GM21447 (cell line): ENCODE data around the gene SELP.

Experiments
- ATAC-seq: cut with Tn5 transposase; IDR thresholded peaks from one replicate; pipeline ENCODE4 v1.9.1; 2021; ENCODE audit not compliant: unreplicated experiment

SELP gene

GRCh38 chr1:169577981-169578738, 51.8 kb downstream of the SELP start:
- ATAC-seq, result no peak

- no peak for ATAC-seq
Observed at GRCh38 chr1:169576935-169577331, 53.0 kb downstream of the SELP start.

DNA sequence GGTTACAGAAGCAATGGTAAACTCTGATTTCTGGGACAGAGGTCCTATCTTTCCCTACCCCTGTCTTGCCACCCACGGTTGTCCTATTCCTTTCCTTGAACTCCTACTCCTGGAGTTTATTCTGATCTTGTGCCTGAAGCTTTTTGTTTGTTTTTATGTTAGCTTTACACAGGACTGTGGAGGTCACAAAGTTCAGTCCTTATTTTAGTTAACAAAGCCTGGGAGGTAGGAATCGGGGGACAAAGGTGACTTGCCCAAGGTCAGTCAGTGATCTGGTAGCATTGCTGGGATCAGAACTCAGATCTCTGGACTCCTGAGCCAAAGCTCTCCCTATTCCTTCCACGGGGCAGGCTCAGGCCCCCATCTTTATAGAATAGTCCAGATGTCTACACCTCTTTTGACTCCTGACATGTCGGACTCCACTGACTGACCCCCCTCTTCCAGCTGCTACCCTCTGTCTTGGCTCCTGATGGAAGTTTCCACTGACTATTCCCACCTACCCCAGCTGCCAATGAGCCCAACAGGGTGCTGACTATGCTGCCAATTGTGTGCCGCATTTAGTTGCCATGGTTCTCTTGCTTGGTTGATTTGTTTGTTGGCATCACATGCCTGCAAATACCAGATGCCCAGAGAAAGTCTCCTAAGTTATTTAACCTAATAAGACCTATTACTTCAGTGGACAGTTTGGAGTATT, 53.5 kb downstream of the SELP start:
- no peak for ATAC-seq

- ATAC-seq, result no peak
Observed at GRCh38 chr1:169574336-169574735, 55.6 kb downstream of the SELP start.

- ATAC-seq, result no peak
Observed at GRCh38 chr1:169572187-169572586, 57.7 kb downstream of the SELP start.

- ATAC-seq, result no peak
Observed at GRCh38 chr1:169571450-169571849, 58.5 kb downstream of the SELP start.

DNA sequence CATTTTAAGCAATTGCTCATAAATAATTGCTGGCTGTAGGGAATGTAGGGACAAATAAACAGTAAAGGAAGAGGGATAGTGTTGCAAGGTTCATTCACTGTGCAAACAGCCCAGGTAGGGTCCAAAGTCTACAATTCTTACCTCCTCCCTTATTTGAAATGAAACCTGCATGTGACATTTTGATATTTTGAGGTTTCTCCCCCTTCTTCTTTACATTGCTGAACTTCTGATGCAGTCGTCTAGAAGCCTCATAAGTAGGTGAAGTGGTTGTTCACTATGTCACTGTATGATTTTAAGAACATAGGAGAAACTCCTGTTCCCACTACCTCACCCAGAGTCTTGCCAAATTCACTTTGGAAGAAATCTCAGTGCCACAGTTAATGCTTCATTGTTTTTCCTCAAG, 59.8 kb downstream of the SELP start:
- ATAC-seq, result no peak

GRCh38 chr1:169568497-169568896, 61.4 kb downstream of the SELP start:
- no peak for ATAC-seq

GRCh38 chr1:169565335-169566271, 64.3 kb downstream of the SELP start:
- no peak for ATAC-seq

- no peak for ATAC-seq
Observed at GRCh38 chr1:169563650-169564049, 66.3 kb downstream of the SELP start.

GRCh38 chr1:169563019-169563615, 66.8 kb downstream of the SELP start:
- no peak for ATAC-seq

GRCh38 chr1:169561692-169562091, 68.2 kb downstream of the SELP start:
- no peak for ATAC-seq

GRCh38 chr1:169557131-169557530, 72.8 kb downstream of the SELP start:
- no peak for ATAC-seq

GRCh38 chr1:169550294-169550693, 79.6 kb downstream of the SELP start:
- ATAC-seq, result no peak

DNA sequence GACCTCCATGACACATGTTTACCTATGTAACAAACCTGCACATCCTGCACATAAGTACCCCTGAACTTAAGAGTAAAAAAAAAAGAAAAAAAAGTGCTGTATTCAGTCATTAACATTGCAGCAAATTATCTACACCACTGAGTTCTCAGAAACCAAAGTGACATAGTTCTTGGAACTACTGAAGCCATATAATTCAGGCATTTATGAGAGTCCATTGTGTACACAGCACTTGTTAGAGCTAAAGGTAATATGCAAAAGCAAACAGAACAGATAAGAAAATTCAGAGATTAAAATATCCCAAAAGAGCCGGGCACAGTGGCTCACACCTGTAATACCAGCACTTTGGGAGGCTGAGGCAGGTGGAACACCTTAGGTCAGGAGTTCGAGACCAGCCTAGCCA, 81.6 kb downstream of the SELP start:
- no peak for ATAC-seq

DNA sequence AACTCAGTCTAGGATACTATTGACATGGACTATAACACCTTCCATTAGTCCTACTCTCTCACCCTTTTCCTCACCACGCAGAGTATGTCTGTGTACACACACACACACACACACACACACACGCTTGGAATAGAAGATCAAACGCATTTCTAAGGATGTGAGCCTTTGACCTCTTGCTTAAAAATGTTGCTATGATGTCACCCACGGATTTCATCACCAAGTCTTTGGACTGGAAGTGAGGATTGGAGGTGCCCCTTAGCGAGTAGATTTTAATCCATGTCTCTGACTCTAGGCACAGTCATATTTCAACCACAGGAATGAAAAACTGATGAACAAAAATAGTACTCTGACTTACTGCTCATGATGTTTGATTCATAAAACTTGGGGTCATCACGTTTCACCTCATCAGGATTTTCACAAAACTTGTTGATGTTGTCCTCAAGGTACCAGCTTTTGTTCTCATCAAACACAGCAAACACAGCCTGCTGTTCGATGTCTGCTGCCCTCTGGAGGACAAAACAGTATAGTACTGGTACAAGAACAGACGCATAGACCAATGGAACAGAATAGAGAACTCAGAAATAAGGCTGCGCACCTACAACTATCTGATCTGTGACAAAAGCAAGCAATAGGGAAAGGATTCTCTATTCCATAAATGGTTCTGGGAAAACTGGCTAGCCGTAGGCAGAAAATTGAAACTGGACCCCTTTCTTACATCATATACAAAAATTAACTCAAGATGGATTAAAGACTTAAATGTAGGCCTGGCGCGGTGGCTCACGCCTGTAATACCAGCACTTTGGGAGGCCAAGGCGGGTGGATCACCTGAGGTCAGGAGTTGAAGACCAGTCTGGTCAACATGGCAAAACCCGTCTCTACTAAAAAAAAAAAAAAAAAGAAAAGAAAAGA, 83.6 kb downstream of the SELP start:
- ATAC-seq, result no peak

- no peak for ATAC-seq
Observed at GRCh38 chr1:169545472-169545871, 84.5 kb downstream of the SELP start.

- no peak for ATAC-seq
Observed at GRCh38 chr1:169538998-169539871, 90.7 kb downstream of the SELP start.
